Measurements from ENCODE around the gene METTL5.

METTL5 gene

DNA sequence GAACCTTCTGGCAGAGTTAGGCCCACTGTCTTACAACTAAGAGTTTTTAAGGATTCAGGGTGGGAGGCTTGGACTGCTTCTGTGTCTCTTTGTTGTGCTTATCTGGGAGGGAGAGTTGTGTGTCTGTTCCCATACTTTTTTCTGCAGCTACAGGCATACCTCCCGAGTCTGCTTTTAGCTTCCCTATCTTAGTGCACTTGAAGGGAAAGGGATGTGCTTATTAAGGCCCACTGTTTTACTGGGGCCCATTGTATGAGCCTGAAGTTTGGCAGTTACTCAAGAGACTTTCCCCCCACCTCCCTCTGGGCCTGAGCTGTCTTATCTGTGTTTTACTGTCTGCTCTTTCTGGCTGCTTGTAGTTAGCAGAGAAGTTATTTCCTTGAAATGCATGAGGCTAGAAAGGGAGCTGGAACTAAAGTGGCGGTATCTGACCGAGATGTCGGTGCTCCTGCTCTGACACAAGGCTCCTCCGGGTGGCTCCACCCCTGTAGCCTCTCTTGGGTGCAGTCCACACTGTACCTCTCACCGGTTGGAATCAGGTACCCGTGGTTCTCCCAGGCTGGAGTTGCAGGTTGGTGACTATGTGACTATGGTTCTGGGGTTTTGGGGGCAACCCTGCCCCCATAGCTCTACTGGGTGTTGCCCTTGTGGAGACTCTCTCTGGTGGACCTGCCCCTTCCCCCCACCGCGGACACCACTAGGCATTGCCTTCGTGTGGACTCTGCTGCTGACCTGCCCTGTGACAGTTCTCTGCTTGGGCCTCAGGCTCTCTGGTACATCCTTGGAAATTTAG is 15.4 kb upstream of the METTL5 start:
- no peak overlapping the region for H2AFZ ChIP-seq (ENCODE audit: low read length)
- H3K4me3 ChIP-seq (ENCODE audit: low read depth, low read length, poor library complexity, severe bottlenecking): no peak overlapping the region
- TF ChIP-seq EZH2 (IDR thresholded peaks at IDR 0.05; ENCODE audit: borderline replicate concordance, low read length): no peak
- TF ChIP-seq, protein P1, sequence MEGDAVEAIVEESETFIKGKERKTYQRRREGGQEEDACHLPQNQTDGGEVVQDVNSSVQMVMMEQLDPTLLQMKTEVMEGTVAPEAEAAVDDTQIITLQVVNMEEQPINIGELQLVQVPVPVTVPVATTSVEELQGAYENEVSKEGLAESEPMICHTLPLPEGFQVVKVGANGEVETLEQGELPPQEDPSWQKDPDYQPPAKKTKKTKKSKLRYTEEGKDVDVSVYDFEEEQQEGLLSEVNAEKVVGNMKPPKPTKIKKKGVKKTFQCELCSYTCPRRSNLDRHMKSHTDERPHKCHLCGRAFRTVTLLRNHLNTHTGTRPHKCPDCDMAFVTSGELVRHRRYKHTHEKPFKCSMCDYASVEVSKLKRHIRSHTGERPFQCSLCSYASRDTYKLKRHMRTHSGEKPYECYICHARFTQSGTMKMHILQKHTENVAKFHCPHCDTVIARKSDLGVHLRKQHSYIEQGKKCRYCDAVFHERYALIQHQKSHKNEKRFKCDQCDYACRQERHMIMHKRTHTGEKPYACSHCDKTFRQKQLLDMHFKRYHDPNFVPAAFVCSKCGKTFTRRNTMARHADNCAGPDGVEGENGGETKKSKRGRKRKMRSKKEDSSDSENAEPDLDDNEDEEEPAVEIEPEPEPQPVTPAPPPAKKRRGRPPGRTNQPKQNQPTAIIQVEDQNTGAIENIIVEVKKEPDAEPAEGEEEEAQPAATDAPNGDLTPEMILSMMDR (IDR thresholded peaks at IDR 0.05; ENCODE audit: low read length): no peak
- no peaks in the 10 kb centered on the region for H3K36me3 ChIP-seq (ENCODE audit: insufficient read depth, low read length)
- no peak overlapping the region for H3K9ac ChIP-seq (ENCODE audit: low read length)
- H3K27me3 ChIP-seq (ENCODE audit: insufficient read depth, low read length): no peaks in the 10 kb centered on the region
- H3K79me2 ChIP-seq (ENCODE audit: insufficient read depth, low read length): peaks cover 8% of the 10 kb centered on the region
- H3K4me1 ChIP-seq (ENCODE audit: insufficient read depth, low read length, severe bottlenecking): no peaks in the 10 kb centered on the region
- H3F3A ChIP-seq (ENCODE audit: insufficient read depth, low read length): no peaks in the 10 kb centered on the region
- no peaks in the 10 kb centered on the region for H4K20me1 ChIP-seq (ENCODE audit: insufficient read depth, low read length)
- no peak overlapping the region for H3K4me2 ChIP-seq (ENCODE audit: low read length)
- no peaks in the 10 kb centered on the region for H3K9me3 ChIP-seq (ENCODE audit: low read length)
- H3K27ac ChIP-seq (ENCODE audit: low read depth, low read length, poor library complexity, severe bottlenecking): no peak overlapping the region
- H3K9me2 ChIP-seq (ENCODE audit: low read depth, low read length): no peaks in the 10 kb centered on the region

DNA sequence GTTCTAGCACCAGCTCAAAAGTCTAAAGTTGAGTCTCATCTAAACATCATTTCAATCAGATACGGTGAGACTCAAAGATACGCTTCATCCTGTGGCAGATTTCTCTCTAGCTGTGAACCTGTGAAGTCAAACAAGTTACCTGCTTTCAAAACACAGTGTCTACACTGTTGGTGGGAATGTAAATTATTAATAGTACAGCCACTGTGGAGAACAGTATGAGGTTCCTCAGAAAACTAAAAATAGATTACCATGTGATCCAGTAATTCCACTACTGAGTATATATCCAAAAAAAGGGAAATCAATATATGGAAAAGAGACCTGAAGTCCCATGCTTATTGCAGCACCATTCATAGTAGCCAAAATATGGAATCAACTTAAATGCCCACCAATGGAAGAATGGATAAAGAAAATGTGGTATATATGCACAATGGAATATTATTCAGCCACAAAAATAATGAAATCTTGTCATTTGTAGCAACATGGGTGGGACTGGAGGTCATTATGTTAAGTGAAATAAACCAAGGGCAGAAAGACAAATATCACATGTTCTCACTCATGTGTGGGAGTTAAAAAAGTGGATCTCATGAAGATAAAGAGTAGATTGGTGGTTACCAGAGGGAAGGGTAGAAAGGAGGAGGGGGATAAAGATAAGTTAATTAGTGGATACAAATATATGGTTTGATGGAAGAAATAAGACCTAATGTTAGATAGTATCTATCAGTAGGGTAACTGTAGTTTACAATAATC is 14.2 kb upstream of the METTL5 start:
- H3K9me3 ChIP-seq (ENCODE audit: low read length): no peaks in the 10 kb centered on the region
- H4K20me1 ChIP-seq (ENCODE audit: insufficient read depth, low read length): no peaks in the 10 kb centered on the region
- no peak overlapping the region for H3K27ac ChIP-seq (ENCODE audit: low read depth, low read length, poor library complexity, severe bottlenecking)
- no peak overlapping the region for H3K4me3 ChIP-seq (ENCODE audit: low read depth, low read length, poor library complexity, severe bottlenecking)
- no peaks in the 10 kb centered on the region for H3K36me3 ChIP-seq (ENCODE audit: insufficient read depth, low read length)
- no peaks in the 10 kb centered on the region for H3K27me3 ChIP-seq (ENCODE audit: insufficient read depth, low read length)
- H3K79me2 ChIP-seq (ENCODE audit: insufficient read depth, low read length): peaks cover 19% of the 10 kb centered on the region
- no peaks in the 10 kb centered on the region for H3F3A ChIP-seq (ENCODE audit: insufficient read depth, low read length)
- no peak overlapping the region for H3K4me2 ChIP-seq (ENCODE audit: low read length)
- TF ChIP-seq, protein P1 (IDR thresholded peaks at IDR 0.05; ENCODE audit: low read length): no peak
- no peak for TF ChIP-seq EZH2 (IDR thresholded peaks at IDR 0.05; ENCODE audit: borderline replicate concordance, low read length)
- no peak overlapping the region for H3K9ac ChIP-seq (ENCODE audit: low read length)
- no peaks in the 10 kb centered on the region for H3K4me1 ChIP-seq (ENCODE audit: insufficient read depth, low read length, severe bottlenecking)
- no peaks in the 10 kb centered on the region for H3K9me2 ChIP-seq (ENCODE audit: low read depth, low read length)
- H2AFZ ChIP-seq (ENCODE audit: low read length): no peak overlapping the region

DNA sequence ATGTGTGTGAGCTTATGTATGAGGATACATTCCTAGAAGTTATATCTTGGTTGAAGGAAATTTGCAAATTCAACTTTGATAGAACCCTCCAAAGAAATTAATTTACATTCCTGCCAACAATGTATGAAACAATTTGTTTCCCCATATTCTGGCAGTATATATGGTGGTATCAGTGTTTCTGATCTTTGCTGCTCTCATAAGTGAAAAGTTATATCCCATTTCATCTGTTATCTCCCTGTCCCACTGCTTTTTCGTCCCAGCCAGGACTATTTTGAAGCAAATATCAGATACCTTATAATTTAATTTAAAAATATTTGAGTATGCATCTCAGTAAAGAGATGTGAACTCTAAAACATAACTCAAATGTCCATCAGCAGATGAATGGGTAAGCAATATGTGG is 9.7 kb upstream of the METTL5 start:
- H3K27me3 ChIP-seq (ENCODE audit: insufficient read depth, low read length): no peaks in the 10 kb centered on the region
- no peaks in the 10 kb centered on the region for H3K9me2 ChIP-seq (ENCODE audit: low read depth, low read length)
- H3K9me3 ChIP-seq (ENCODE audit: low read length): no peaks in the 10 kb centered on the region
- H4K20me1 ChIP-seq (ENCODE audit: insufficient read depth, low read length): no peaks in the 10 kb centered on the region
- no peaks in the 10 kb centered on the region for H3K4me1 ChIP-seq (ENCODE audit: insufficient read depth, low read length, severe bottlenecking)
- H3F3A ChIP-seq (ENCODE audit: insufficient read depth, low read length): no peaks in the 10 kb centered on the region
- H3K4me3 ChIP-seq (ENCODE audit: low read depth, low read length, poor library complexity, severe bottlenecking): no peak overlapping the region
- H3K79me2 ChIP-seq (ENCODE audit: insufficient read depth, low read length): peaks cover 39% of the 10 kb centered on the region
- H3K9ac ChIP-seq (ENCODE audit: low read length): no peak overlapping the region
- H3K36me3 ChIP-seq (ENCODE audit: insufficient read depth, low read length): no peaks in the 10 kb centered on the region
- H3K27ac ChIP-seq (ENCODE audit: low read depth, low read length, poor library complexity, severe bottlenecking): no peak overlapping the region
- no peak for TF ChIP-seq EZH2 (IDR thresholded peaks at IDR 0.05; ENCODE audit: borderline replicate concordance, low read length)
- TF ChIP-seq, protein P1 (IDR thresholded peaks at IDR 0.05; ENCODE audit: low read length): no peak
- no peak overlapping the region for H3K4me2 ChIP-seq (ENCODE audit: low read length)
- no peak overlapping the region for H2AFZ ChIP-seq (ENCODE audit: low read length)

Measured in OCI-LY1 (cell line).